Lower leg skin (tissue), 3 donors: ENCODE results near the gene DLX3.

Source experiments
- CTCF ChIP-seq, 3 donors: fragments of 450-650 bp; IDR thresholded peaks; one replicate each; pipeline ENCODE4 v1.5.1; 2016; ENCODE audit warnings: antibody characterized with exemption in 3 of 3, mild to moderate bottlenecking in 3 of 3, moderate library complexity in 2 of 3
- POLR2A ChIP-seq, 2 donors: fragments of 450-650 bp; IDR thresholded peaks; one replicate each; pipeline ENCODE4 v1.6.1; 2016 to 2017; ENCODE audit warnings: antibody characterized with exemption in 2 of 2, mild to moderate bottlenecking in 1 of 2, moderate library complexity in 1 of 2

GRCh38 chr17:49969795-49970389 is 25.1 kb downstream of the DLX3 start:
- TF ChIP-seq CTCF (IDR thresholded peaks at IDR 0.05) (no peak), POLR2A (IDR thresholded peaks at IDR 0.05) (no peak)
